GM12878 (cell line): ENCODE measurements around the gene R3HDM2. TPM values are rescaled to one million over a fixed set of nuclear protein-coding genes. Genes with fewer than 3 reads are reported as not detected.
"Not testable (repeated sequence)": the region's sequence is repeated elsewhere in the genome, so short reads cannot be mapped to it uniquely, and the experiment has no call there.

Source experiments
- ATAC-seq: fragments of 200-7000 bp; cut with Tn5 transposase; 3 replicates; pipeline ENCODE4 v1.9.1; 2020; ENCODE audit warnings: mild to moderate bottlenecking, moderate library complexity
- BruUV-seq: library from RNA; stranded (reverse); fragments of 400-500 nt; replicated peaks from 2 replicates; lab custom pipeline; 2021; lab: Mats Ljungman, UMichigan
- CTCF ChIA-PET: fragments of 300-600 bp; sonication (Branson Sonifier 250); formaldehyde crosslinking; extraction: SDS; loops from one replicate; lab custom pipeline; 2021; ENCODE audit warnings: inconsistent platforms; lab: Yijun Ruan, JAX
- POLR2A ChIA-PET: fragments of 350-600 bp; formaldehyde crosslinking; extraction: SDS; loops from one replicate; lab custom pipeline; 2021; ENCODE audit warnings: inconsistent platforms; lab: Charles Lee
- RAD21 ChIA-PET: fragments of 300-600 bp; sonication (Branson Sonifier 250); formaldehyde crosslinking; loops from one replicate; lab custom pipeline; 2023; ENCODE audit warnings: antibody characterized with exemption; ENCODE audit not compliant: unreplicated experiment; lab: Charles Lee
- SMC1A ChIA-PET: fragments of 300-600 bp; sonication (Branson Sonifier 250); formaldehyde crosslinking; loops from one replicate; lab custom pipeline; 2023; ENCODE audit not compliant: unreplicated experiment, uncharacterized antibody; lab: Charles Lee
- DNase-seq: peaks from one replicate; pipeline ENCODE4 v3.0.0-alpha.2; 2011; ENCODE audit warnings: low read depth, low spot score
- FAIRE-seq: peaks from 3 replicates; lab custom pipeline; 2011; peaks lifted over from hg19 to GRCh38; lab: Jason Lieb, UNC
- H2AFZ ChIP-seq: 2 replicates; pipeline ENCODE4 v1.6.0; 2011; ENCODE audit warnings: low read depth, low read length, control low read depth; ENCODE audit not compliant: control insufficient read depth
- H3K27ac ChIP-seq: 2 replicates; pipeline ENCODE4 v1.5.1; 2011; ENCODE audit warnings: control low read depth; ENCODE audit not compliant: control insufficient read depth, insufficient read depth
- H3K27me3 ChIP-seq, 2 experiments: replicated peaks in 1 of 2; 2 replicates each; pipeline versions ENCODE4 v1.6.0 to v1.6.1; 2011; ENCODE audit warnings: low read length in 1 of 2; ENCODE audit not compliant: control insufficient read depth in 2 of 2, insufficient read depth in 2 of 2
- H3K36me3 ChIP-seq, 2 experiments: 2 replicates each; pipeline ENCODE4 v1.5.1; 2011; ENCODE audit warnings: low read length in 1 of 2; ENCODE audit not compliant: control insufficient read depth in 2 of 2, insufficient read depth in 2 of 2
- H3K4me1 ChIP-seq: 2 replicates; pipeline ENCODE4 v1.6.1; 2011; ENCODE audit warnings: mild to moderate bottlenecking, low read length, moderate library complexity, mixed read lengths; ENCODE audit not compliant: control insufficient read depth, insufficient read depth
- H3K4me2 ChIP-seq: 2 replicates; pipeline ENCODE4 v1.6.0; 2011; ENCODE audit warnings: control low read depth; ENCODE audit not compliant: control insufficient read depth, insufficient read depth
- H3K4me3 ChIP-seq: fragments of 200-600 bp; sonication (generic); 2 replicates; pipeline ENCODE4 v1.5.1; 2016
- H3K79me2 ChIP-seq: 2 replicates; pipeline ENCODE4 v1.6.0; 2011; ENCODE audit warnings: low read length; ENCODE audit not compliant: control insufficient read depth, insufficient read depth
- H3K9ac ChIP-seq: 2 replicates; pipeline ENCODE4 v1.8.0; 2011; ENCODE audit warnings: low read length, control low read depth, mixed read lengths; ENCODE audit not compliant: control insufficient read depth, insufficient read depth
- H3K9me3 ChIP-seq: replicated peaks from 3 replicates; pipeline ENCODE4 v1.5.1; 2011; ENCODE audit warnings: mild to moderate bottlenecking, low read length; ENCODE audit not compliant: control insufficient read depth, insufficient read depth
- H4K20me1 ChIP-seq: 2 replicates; pipeline ENCODE4 v1.6.0; 2011; ENCODE audit not compliant: control insufficient read depth, insufficient read depth
- PML ChIP-seq: IDR thresholded peaks from 2 replicates; pipeline ENCODE4 v1.6.1; 2012; ENCODE audit warnings: low read length, inconsistent platforms
- SMARCA5 ChIP-seq: fragments of 450-650 bp; IDR thresholded peaks from 2 replicates; pipeline ENCODE4 v1.6.1; 2017; ENCODE audit warnings: mild to moderate bottlenecking
- SPI1 ChIP-seq: IDR thresholded peaks from 2 replicates; pipeline ENCODE4 v1.6.1; 2011; ENCODE audit warnings: low read depth, mild to moderate bottlenecking, low read length, moderate library complexity, borderline replicate concordance; ENCODE audit not compliant: insufficient read depth
- USF2 ChIP-seq: IDR thresholded peaks from 2 replicates; pipeline ENCODE4 v1.6.1; 2011; ENCODE audit warnings: low read depth, low read length, improper control_type of control experiment, borderline replicate concordance
- WGBS: methylation state at CpG from one replicate; pipeline ENCODE4 v1.1.6; 2016; ENCODE audit warnings: low lambda C conversion rate; ENCODE audit not compliant: insufficient replicate concordance, insufficient coverage; ENCODE audit errors: missing lambda C conversion rate; 5-methylcytosine and 5-hydroxymethylcytosine counted together
- in situ Hi-C: fragments of 300-500 bp; cut with MboI; formaldehyde crosslinking; loops from 9 replicates; pipeline ENCODE4 v1.14.3; 2018; ENCODE audit warnings: mixed read lengths
- intact Hi-C: fragments of 100-400 bp; cut with micrococcal nuclease; formaldehyde crosslinking; loops from one replicate; pipeline ENCODE4 v1.14.2; 2022; ENCODE audit not compliant: unreplicated experiment
- polyA plus RNA-seq, 11 experiments: library from polyadenylated mRNA; depleted of rRNA in 4 of 11; unstranded in 6 of 11; stranded (reverse) in 5 of 11; fragments of >200 nt; fragmentation: Nextera tagmentation in 4 of 11; fragmentation: Illumina TruSeq in 1 of 11; extraction: Ambion mirVana in 4 of 11; extraction: Trizol in 1 of 11; gene quantifications; 1 replicate in 1 of 11; 2 replicates in 10 of 11; pipeline versions ENCODE4 v1.2.1 to v1.2.3, GENCODE V29; 2011 to 2016; ENCODE audit warnings: inconsistent platforms in 2 of 11, missing spikeins in 2 of 11, low read depth in 1 of 11
- total RNA-seq, 4 experiments: library from RNA; depleted of rRNA in 3 of 4; stranded (reverse); fragments of >200 nt in 3 of 4; fragmentation: Illumina TruSeq in 1 of 4; extraction: Trizol in 1 of 4; gene quantifications; 2 replicates each; pipeline versions ENCODE4 v1.2.1 to v1.2.3, GENCODE V29; 2013 to 2021

Gene R3HDM2
- total and polyA plus RNA-seq, 10 of the 15 experiments (the other 5 are each of a cell fraction or from before 2014, with no cell fraction given) = 4.6 to 26.1 (median 11.2) TPM

GRCh38 chr12:57428965-57429364 lies 1.9 kb downstream of the R3HDM2 start:
- no peak for ATAC-seq
- FAIRE-seq = no peak
- Histone ChIP-seq H3K4me3 (peak overlapping the region; percentile 88), H3K9ac (peak overlapping the region; percentile 90), H3K79me2 (peaks cover 20% of the 10 kb centered on the region)
- intact Hi-C loops = no loop called here
- TF ChIP-seq SMARCA5 (no peak), PML (no peak), SPI1 (no peak), USF2 (no peak)
- TF ChIP-seq, all 136 proteins: peak for 0
- Histone ChIP-seq H3K27me3 (no peaks in the 10 kb centered on the region), H3K36me3 (no peaks in the 10 kb centered on the region; a peak in 1 of 4 replicates), H3K4me2 (peak overlapping the region; percentile 81), H3K9me3 (no peaks in the 10 kb centered on the region), H3K27ac (peak overlapping the region; percentile 90), H2AFZ (no peak overlapping the region), H4K20me1 (no peaks in the 10 kb centered on the region), H3K4me1 (peaks cover 5% of the 10 kb centered on the region; the same call in 1 of the 2 replicates)
- ChIA-PET POLR2A (interaction anchor here (0.5 to 2.3 kb wide), 5 partner anchors 10 to 121 kb away, joined by 3 to 29 read pairs (median 4); partner anchors contain the start of genes GLI1 and INHBE), CTCF (interaction anchor here (2.0 to 5.7 kb wide), 3 partner anchors 19 to 30 kb away, joined by 6 to 82 read pairs (median 22); partner anchors contain the start of gene INHBE), RAD21 (interaction anchor here (1.5 to 2.2 kb wide), 4 partner anchors 8 to 30 kb away, joined by 3 to 55 read pairs (median 8); partner anchors contain the start of genes GLI1 and INHBE), SMC1A (interaction anchor here (0.6 to 2.1 kb wide), 4 partner anchors 25 to 164 kb away, joined by 3 to 30 read pairs (median 4); partner anchors contain the start of gene INHBE)
- no peak for DNase-seq
- BruUV-seq = no TSS peak
- 80% methylated on average over 6 of the region's 6 CpGs for WGBS
- in situ Hi-C loops = no loop called here

- RAD21 ChIA-PET = interaction anchor here (0.9 to 1.5 kb wide), 2 partner anchors 26 to 213 kb away, joined by 3 to 4 read pairs; no protein-coding TSS in a partner anchor
- BruUV-seq = not testable (repeated sequence)
Measured at GRCh38 chr12:57426948-57427347, 3.9 kb downstream of the R3HDM2 start.

More at GRCh38 chr12:57426948-57427347, 3.9 kb downstream of the R3HDM2 start:
- H3K4me2 ChIP-seq, intact Hi-C loops, H3K36me3 ChIP-seq, H3K9ac ChIP-seq, H2AFZ ChIP-seq, FAIRE-seq, H4K20me1 ChIP-seq, ATAC-seq, in situ Hi-C loops, H3K4me1 ChIP-seq, DNase-seq, H3K4me3 ChIP-seq, H3K9me3 ChIP-seq, H3K27me3 ChIP-seq, H3K27ac ChIP-seq: not testable (repeated sequence)
- POLR2A ChIA-PET = interaction anchor here (0.9 to 1.3 kb wide), 2 partner anchors 26 to 48 kb away, joined by 4 read pairs; no protein-coding TSS in a partner anchor
- CTCF ChIA-PET = interaction anchor here (1.5 to 5.7 kb wide), 3 partner anchors 9 to 214 kb away, joined by 3 to 82 read pairs (median 5); partner anchors contain the start of gene INHBE
- peaks cover 20% of the 10 kb centered on the region for H3K79me2 ChIP-seq
- 97% methylated on average over 10 of the region's 10 CpGs for whole genome bisulfite sequencing
- SMC1A ChIA-PET = interaction anchor here (0.7 kb wide), 1 partner anchor 9 kb away, joined by 3 read pairs; no protein-coding TSS in a partner anchor
